ENCODE data around the gene SETSIP.
"Not testable (repeated sequence)": the region's sequence is repeated elsewhere in the genome, so short reads cannot be mapped to it uniquely, and the experiment has no call there.

SETSIP gene

GRCh38 chr1:92045766-92046495, 29.3 kb downstream of the SETSIP start:
- no peak for DNase-seq

- DNase-seq, result no peak
These were observed 31.6 kb downstream of the SETSIP start for GRCh38 chr1:92043621-92044020.

- no peak for DNase-seq
These were observed 34.2 kb downstream of the SETSIP start for GRCh38 chr1:92040971-92041370.

GRCh38 chr1:92038695-92039346, 36.4 kb downstream of the SETSIP start:
- DNase-seq, result no peak

- DNase-seq, result no peak
These were observed 37.8 kb downstream of the SETSIP start for GRCh38 chr1:92037400-92037799.

GRCh38 chr1:92031281-92032110, 43.7 kb downstream of the SETSIP start:
- DNase-seq, result no peak

- DNase-seq, result no peak
These were observed 44.5 kb downstream of the SETSIP start for GRCh38 chr1:92030656-92031107.

GRCh38 chr1:92029241-92029922, 45.8 kb downstream of the SETSIP start:
- DNase-seq, result no peak

- no peak for DNase-seq
These were observed 48.4 kb downstream of the SETSIP start for GRCh38 chr1:92026806-92027205.

GRCh38 chr1:92026042-92026441, 49.2 kb downstream of the SETSIP start:
- DNase-seq, result not testable (repeated sequence)
